Cardiac atrium fibroblast (primary cell): ENCODE data around the gene OR5W2. TPM values are rescaled to one million over a fixed set of nuclear protein-coding genes. Genes with fewer than 3 reads are reported as not detected.

Experiments
- total RNA-seq: library from RNA; depleted of rRNA; stranded (reverse); fragments of >200 nt; gene quantifications from 2 replicates; pipeline ENCODE4 v1.2.3, GENCODE V29; 2015

OR5W2 gene
- total RNA-seq: not detected in 2 replicates

GRCh38 chr11:55914482-55914881 lies at the start of gene OR5W2:
Gene OR5W2, minus strand, starts transcription at chr11:55914582. Its CDS starts 0 bp downstream, at chr11:55914582.

GRCh38 chr11:55936300-55936699 lies 21.9 kb upstream of the OR5W2 start, which contains the start of gene OR5I1:
Gene OR5I1, minus strand, starts transcription at chr11:55936400. Its CDS starts 0 bp downstream, at chr11:55936400.

GRCh38 chr11:55882997-55883396 lies 31.4 kb downstream of the OR5W2 start, which contains the start of gene TRIM51:
Gene TRIM51, plus strand, starts transcription at chr11:55883297. Its CDS starts 2,132 bp downstream, at chr11:55885429.

Other genes with a start within 250 kb of the OR5W2 start
- gene OR5D13, start 141.1 kb downstream of the OR5W2 start, total RNA-seq: not detected in 2 replicates
- gene OR5D14, start 119.0 kb downstream of the OR5W2 start, total RNA-seq: not detected in 2 replicates
- gene OR5L1, start 103.2 kb downstream of the OR5W2 start, total RNA-seq: not detected in 2 replicates
- gene OR5D18, start 95.0 kb downstream of the OR5W2 start, total RNA-seq: not detected in 2 replicates
- gene OR5L2, start 87.4 kb downstream of the OR5W2 start, total RNA-seq: not detected in 2 replicates
- not detected in 2 replicates for gene OR5D16, start 75.8 kb downstream of the OR5W2 start, total RNA-seq
- gene TRIM51, start 31.3 kb downstream of the OR5W2 start, total RNA-seq: not detected in 2 replicates
- gene OR5I1, start 21.8 kb upstream of the OR5W2 start, total RNA-seq: not detected in 2 replicates
- gene OR10AG1, start 55.4 kb upstream of the OR5W2 start, total RNA-seq: not detected in 2 replicates
- gene OR5F1, start 80.0 kb upstream of the OR5W2 start, total RNA-seq: not detected in 2 replicates
- gene OR5AS1, start 113.1 kb upstream of the OR5W2 start, total RNA-seq: not detected in 2 replicates
- not detected in 2 replicates for gene OR8I2, start 178.7 kb upstream of the OR5W2 start, total RNA-seq
- not detected in 2 replicates for gene OR8H2, start 189.1 kb upstream of the OR5W2 start, total RNA-seq
- gene OR8H3, start 207.8 kb upstream of the OR5W2 start, total RNA-seq: not detected in 2 replicates
- gene OR8J3, start 225.6 kb upstream of the OR5W2 start, total RNA-seq: not detected in 2 replicates
- not detected in 2 replicates for gene OR8K5, start 245.7 kb upstream of the OR5W2 start, total RNA-seq